ENCODE data around the gene GAL3ST2. TPM values are rescaled to one million over a fixed set of nuclear protein-coding genes. Genes with fewer than 3 reads are reported as not detected.

The GAL3ST2 gene
- total RNA-seq, 5 donors from 2014 or later (not counting 1 experiment from before 2014, with no cell fraction given): 0.80 to 1.4 TPM; not detected in 3

GRCh38 chr2:241769819-241770184 is 6.8 kb upstream of the GAL3ST2 start:
- no peaks in the 10 kb centered on the region for H3K9me3 Mint-ChIP-seq
- H3K36me3 ChIP-seq (ENCODE audit: control insufficient read depth in 2 of 2, extremely low read depth in 1 of 2, insufficient read depth in 1 of 2, low read length in 1 of 2): no peaks in the 10 kb centered on the region
- H3K27ac Mint-ChIP-seq: no peak overlapping the region
- H3K9me3 ChIP-seq: no peaks in the 10 kb centered on the region
- 92% methylated on average over 13 of the region's 13 CpGs for WGBS (ENCODE audit: insufficient coverage)
- H3K27me3 Mint-ChIP-seq: no peaks in the 10 kb centered on the region
- peaks cover 11 to 14% (median 12%) of the 10 kb centered on the region in 3 donors for H3K4me1 Mint-ChIP-seq
- no peak overlapping the region for H3K4me3 Mint-ChIP-seq
- H3K27me3 ChIP-seq (replicated peaks in 1 of 2; ENCODE audit: control insufficient read depth in 2 of 2, extremely low read depth in 1 of 2, insufficient read depth in 2 of 2, low read length in 1 of 2): peaks cover 0 to 11% of the 10 kb centered on the region in 2 experiments
- no peak overlapping the region for H3K4me3 ChIP-seq (ENCODE audit: control insufficient read depth in 1 of 2, extremely low read depth in 1 of 2, low read length in 1 of 2)
- H3K36me3 Mint-ChIP-seq: no peaks in the 10 kb centered on the region
- no peak overlapping the region for H3K27ac ChIP-seq (ENCODE audit: low read length)
- POLR2A ChIA-PET: no interaction called here
- CTCF ChIA-PET: no interaction called here
- DNase-seq (peak in 1 of 35 experiments; percentile 11), ATAC-seq (replicated peaks in 1 of 4) (no peak)
- peaks cover 2 to 31% of the 10 kb centered on the region in 2 experiments for H3K4me1 ChIP-seq (ENCODE audit: control insufficient read depth in 1 of 2, extremely low read depth in 1 of 2, insufficient read depth in 2 of 2, low read length in 2 of 2)

- peaks cover 11 to 14% (median 12%) of the 10 kb centered on the region in 3 donors for H3K4me1 Mint-ChIP-seq
- H3K36me3 Mint-ChIP-seq: no peaks in the 10 kb centered on the region
- Histone ChIP-seq H3K36me3 (ENCODE audit: control insufficient read depth in 2 of 2, extremely low read depth in 1 of 2, insufficient read depth in 1 of 2, low read length in 1 of 2) (no peaks in the 10 kb centered on the region), H3K9me3 (no peaks in the 10 kb centered on the region), H3K27me3 (replicated peaks in 1 of 2; ENCODE audit: control insufficient read depth in 2 of 2, extremely low read depth in 1 of 2, insufficient read depth in 2 of 2, low read length in 1 of 2) (peaks cover 0 to 17% of the 10 kb centered on the region in 2 experiments), H3K4me3 (ENCODE audit: control insufficient read depth in 1 of 2, extremely low read depth in 1 of 2, low read length in 1 of 2) (no peak overlapping the region), H3K27ac (ENCODE audit: low read length) (no peak overlapping the region), H3K4me1 (ENCODE audit: control insufficient read depth in 1 of 2, extremely low read depth in 1 of 2, insufficient read depth in 2 of 2, low read length in 2 of 2) (peaks cover 2 to 28% of the 10 kb centered on the region in 2 experiments)
- ChIA-PET CTCF (no interaction called here), POLR2A (no interaction called here)
- H3K4me3 Mint-ChIP-seq: no peak overlapping the region
- 81% methylated on average over 17 of the region's 27 CpGs for WGBS (ENCODE audit: insufficient coverage)
- H3K27me3 Mint-ChIP-seq: no peaks in the 10 kb centered on the region
- H3K9me3 Mint-ChIP-seq: no peaks in the 10 kb centered on the region
- no peak overlapping the region for H3K27ac Mint-ChIP-seq
- peak in 1 of 35 experiments; percentile 22 for DNase-seq
- ATAC-seq (replicated peaks in 1 of 4): no peak
Observed at GRCh38 chr2:241770185-241770935, 6.3 kb upstream of the GAL3ST2 start.

GRCh38 chr2:241770936-241771285 is 5.7 kb upstream of the GAL3ST2 start:
- 96% methylated on average over 12 of the region's 12 CpGs for WGBS (ENCODE audit: insufficient coverage)
- Histone ChIP-seq H3K36me3 (ENCODE audit: control insufficient read depth in 2 of 2, extremely low read depth in 1 of 2, insufficient read depth in 1 of 2, low read length in 1 of 2) (no peaks in the 10 kb centered on the region), H3K4me1 (ENCODE audit: control insufficient read depth in 1 of 2, extremely low read depth in 1 of 2, insufficient read depth in 2 of 2, low read length in 2 of 2) (peaks cover 2 to 28% of the 10 kb centered on the region in 2 experiments), H3K9me3 (no peaks in the 10 kb centered on the region), H3K4me3 (ENCODE audit: control insufficient read depth in 1 of 2, extremely low read depth in 1 of 2, low read length in 1 of 2) (no peak overlapping the region), H3K27me3 (replicated peaks in 1 of 2; ENCODE audit: control insufficient read depth in 2 of 2, extremely low read depth in 1 of 2, insufficient read depth in 2 of 2, low read length in 1 of 2) (peaks cover 0 to 22% of the 10 kb centered on the region in 2 experiments), H3K27ac (ENCODE audit: low read length) (no peak overlapping the region)
- Mint-ChIP-seq H3K9me3 (no peaks in the 10 kb centered on the region), H3K36me3 (no peaks in the 10 kb centered on the region), H3K4me3 (no peak overlapping the region), H3K4me1 (peaks cover 11 to 14% (median 12%) of the 10 kb centered on the region in 3 donors), H3K27ac (peak overlapping the region in 1 of 2 donors; percentile 22), H3K27me3 (no peaks in the 10 kb centered on the region)
- ATAC-seq (replicated peaks in 1 of 4): no peak
- ChIA-PET POLR2A (no interaction called here), CTCF (no interaction called here)
- no peak for DNase-seq

GRCh38 chr2:241771286-241772062 is 5.1 kb upstream of the GAL3ST2 start:
- WGBS (ENCODE audit: insufficient coverage): 94% methylated on average over 32 of the region's 38 CpGs
- no peak overlapping the region for H3K27ac ChIP-seq (ENCODE audit: low read length)
- peaks cover 11 to 14% (median 12%) of the 10 kb centered on the region in 3 donors for H3K4me1 Mint-ChIP-seq

GRCh38 chr2:241772063-241772499 is 4.5 kb upstream of the GAL3ST2 start:
- Mint-ChIP-seq H3K36me3 (no peaks in the 10 kb centered on the region), H3K27ac (peak overlapping the region; percentile 23 to 72), H3K27me3 (no peaks in the 10 kb centered on the region), H3K4me3 (peak overlapping the region; percentile 18 to 67 (median 56)), H3K4me1 (peaks cover 11 to 14% (median 12%) of the 10 kb centered on the region in 3 donors), H3K9me3 (no peaks in the 10 kb centered on the region)
- Histone ChIP-seq H3K9me3 (no peaks in the 10 kb centered on the region), H3K27me3 (replicated peaks in 1 of 2; ENCODE audit: control insufficient read depth in 2 of 2, extremely low read depth in 1 of 2, insufficient read depth in 2 of 2, low read length in 1 of 2) (peaks cover 0 to 33% of the 10 kb centered on the region in 2 experiments), H3K36me3 (ENCODE audit: control insufficient read depth in 2 of 2, extremely low read depth in 1 of 2, insufficient read depth in 1 of 2, low read length in 1 of 2) (no peaks in the 10 kb centered on the region), H3K27ac (ENCODE audit: low read length) (no peak overlapping the region), H3K4me3 (ENCODE audit: control insufficient read depth in 1 of 2, extremely low read depth in 1 of 2, low read length in 1 of 2) (no peak overlapping the region), H3K4me1 (ENCODE audit: control insufficient read depth in 1 of 2, extremely low read depth in 1 of 2, insufficient read depth in 2 of 2, low read length in 2 of 2) (peaks cover 2 to 28% of the 10 kb centered on the region in 2 experiments)
- DNase-seq: peak in 20 of 35 experiments; percentile 14 to 60 (median 24)
- ATAC-seq (replicated peaks in 1 of 4): peak in 2 of 4 experiments; percentile 21 to 35
- WGBS (ENCODE audit: insufficient coverage): 71% methylated on average over 2 of the region's 9 CpGs
- CTCF ChIA-PET: interaction anchor here in 1 of 2 donors (0.6 kb wide), 1 partner anchor 124 kb away, joined by 5 read pairs; no protein-coding TSS in a partner anchor
- POLR2A ChIA-PET: interaction anchor here in 1 of 2 donors (0.5 kb wide), 1 partner anchor 53 kb away, joined by 6 read pairs; no protein-coding TSS in a partner anchor

More at GRCh38 chr2:241771286-241772062, 5.1 kb upstream of the GAL3ST2 start:
- H3K4me3 ChIP-seq (ENCODE audit: control insufficient read depth in 1 of 2, extremely low read depth in 1 of 2, low read length in 1 of 2): no peak overlapping the region
- H3K36me3 ChIP-seq (ENCODE audit: control insufficient read depth in 2 of 2, extremely low read depth in 1 of 2, insufficient read depth in 1 of 2, low read length in 1 of 2): no peaks in the 10 kb centered on the region
- Mint-ChIP-seq H3K9me3 (no peaks in the 10 kb centered on the region), H3K36me3 (no peaks in the 10 kb centered on the region), H3K27me3 (no peaks in the 10 kb centered on the region), H3K4me3 (peak overlapping the region; percentile 18 to 67 (median 56)), H3K27ac (peak overlapping the region; percentile 23 to 72)
- H3K9me3 ChIP-seq: no peaks in the 10 kb centered on the region
- ChIA-PET CTCF (interaction anchor here in 1 of 2 donors (0.6 kb wide), 1 partner anchor 123 kb away, joined by 5 read pairs; no protein-coding TSS in a partner anchor), POLR2A (no interaction called here)
- ATAC-seq (replicated peaks in 1 of 4) (peak in 3 of 4 experiments; percentile 5 to 25 (median 17)), DNase-seq (peak in 1 of 35 experiments; percentile 7)
- peaks cover 2 to 28% of the 10 kb centered on the region in 2 experiments for H3K4me1 ChIP-seq (ENCODE audit: control insufficient read depth in 1 of 2, extremely low read depth in 1 of 2, insufficient read depth in 2 of 2, low read length in 2 of 2)
- peaks cover 0 to 27% of the 10 kb centered on the region in 2 experiments for H3K27me3 ChIP-seq (replicated peaks in 1 of 2; ENCODE audit: control insufficient read depth in 2 of 2, extremely low read depth in 1 of 2, insufficient read depth in 2 of 2, low read length in 1 of 2)
